Right lobe of liver (tissue), 6 donors: Measurements from ENCODE around the gene HEATR1. TPM values are rescaled to one million over a fixed set of nuclear protein-coding genes. Genes with fewer than 3 reads are reported as not detected.
"Not testable (repeated sequence)": the region's sequence is repeated elsewhere in the genome, so short reads cannot be mapped to it uniquely, and the experiment has no call there.

ENCODE experiments used
- ATAC-seq, 4 donors: fragments of 200-7000 bp; cut with Tn5 transposase; one replicate each; pipeline ENCODE4 v1.9.1; 2020; ENCODE audit warnings: mild to moderate bottlenecking in 4 of 4, moderate library complexity in 4 of 4
- DNase-seq, 3 donors: peaks; one replicate each; pipeline ENCODE4 v3.0.0-alpha.2; 2020
- H3K27ac ChIP-seq, 3 donors: fragments of 200-600 bp; one replicate each; pipeline ENCODE4 v1.8.0; 2022
- H3K27me3 ChIP-seq, 2 donors: fragments of 200-600 bp; one replicate each; pipeline ENCODE4 v1.8.0; 2022
- H3K36me3 ChIP-seq, 4 donors: fragments of 200-600 bp; sonication (generic) in 1 of 4; one replicate each; pipeline versions ENCODE4 v1.5.1 to v1.8.0; 2017 to 2022; ENCODE audit warnings: control low read depth in 1 of 4
- H3K4me1 ChIP-seq, 4 donors: fragments of 200-600 bp; sonication (generic) in 1 of 4; one replicate each; pipeline versions ENCODE4 v1.5.1 to v1.8.0; 2017 to 2022; ENCODE audit warnings: control low read depth in 1 of 4
- H3K4me3 ChIP-seq, 3 donors: fragments of 200-600 bp; one replicate each; pipeline ENCODE4 v1.8.0; 2022
- H3K9me3 ChIP-seq, 4 donors: fragments of 200-600 bp; sonication (generic) in 1 of 4; one replicate each; pipeline versions ENCODE4 v1.5.1 to v1.8.0; 2017 to 2022; ENCODE audit warnings: control low read depth in 1 of 4
- CTCF ChIP-seq, 4 donors: fragments of 200-600 bp in 3 of 4; fragments of 450-650 bp in 1 of 4; IDR thresholded peaks; one replicate each; pipeline versions ENCODE4 v1.5.1 to v1.8.0; 2016 to 2022; ENCODE audit warnings: antibody characterized with exemption in 4 of 4, mild to moderate bottlenecking in 2 of 4
- POLR2A ChIP-seq: fragments of 450-650 bp; IDR thresholded peaks from one replicate; pipeline ENCODE4 v1.6.1; 2017; ENCODE audit warnings: antibody characterized with exemption, mild to moderate bottlenecking
- WGBS: methylation state at CpG from one replicate; pipeline ENCODE4 v1.1.6; 2018; ENCODE audit warnings: low coverage, low lambda C conversion rate; ENCODE audit not compliant: insufficient coverage; ENCODE audit errors: missing lambda C conversion rate; 5-methylcytosine and 5-hydroxymethylcytosine counted together
- intact Hi-C, 2 donors: fragments of 100-400 bp; cut with DNase I; formaldehyde crosslinking; loops; one replicate each; pipeline versions ENCODE4 v1.11.2 to v1.14.1; 2022
- total RNA-seq, 6 experiments: library from RNA; depleted of rRNA in 2 of 6; stranded (reverse); fragments of >200 nt in 2 of 6; fragmentation: NEBNext Ultra II Directional in 3 of 6; extraction: Animal tissue kit (Norgen Biotek cat#: 25700) in 3 of 6; gene quantifications; one replicate each; pipeline versions ENCODE4 v1.1.0 to v1.2.4, GENCODE V29; 2016 to 2023
- donor health status: DM: no; HTN: yes; CAD: no.
- donor health status: DM: no; HTN: no; CAD: no.
- donor health status: DM: no; HTN: no; CAD: no.
- donor health status: DM: no; HTN: yes; CAD: no.
- donor health status: DM: no; HTN: yes; CAD: no.

The HEATR1 gene
- total RNA-seq, 6 experiments from 2014 or later: 7.0 to 14.1 (median 12.4) TPM

GRCh38 chr1:236590553-236591150 is 13.7 kb downstream of the HEATR1 start:
- peaks cover 0 to 85% (median 15%) of the 10 kb centered on the region in 4 donors for H3K36me3 ChIP-seq

GRCh38 chr1:236589531-236589930 is 14.8 kb downstream of the HEATR1 start:
- no peaks in the 10 kb centered on the region for H3K4me1 ChIP-seq
- no peaks in the 10 kb centered on the region for H3K27me3 ChIP-seq
- no peak for TF ChIP-seq CTCF (IDR thresholded peaks at IDR 0.05)
- no peak for TF ChIP-seq POLR2A
- no peaks in the 10 kb centered on the region for H3K9me3 ChIP-seq
- no peak overlapping the region for H3K4me3 ChIP-seq
- 92% methylated on average over 4 of the region's 4 CpGs for WGBS
- DNase-seq: no peak
- ATAC-seq: no peak
- H3K36me3 ChIP-seq: peaks cover 0 to 85% (median 13%) of the 10 kb centered on the region in 4 donors
- no peak overlapping the region for H3K27ac ChIP-seq
- intact Hi-C loops: no loop called here

More at GRCh38 chr1:236590553-236591150, 13.7 kb downstream of the HEATR1 start:
- 91% methylated on average over 2 of the region's 2 CpGs for WGBS
- Histone ChIP-seq H3K27me3 (no peaks in the 10 kb centered on the region), H3K4me3 (no peak overlapping the region), H3K9me3 (no peaks in the 10 kb centered on the region), H3K27ac (no peak overlapping the region), H3K4me1 (no peaks in the 10 kb centered on the region)
- intact Hi-C loops: no loop called here
- TF ChIP-seq CTCF (IDR thresholded peaks at IDR 0.05) (no peak), POLR2A (no peak)
- ATAC-seq: no peak
- DNase-seq: no peak

GRCh38 chr1:236581528-236581927 is 22.8 kb downstream of the HEATR1 start:
- intact Hi-C loops: no loop called here
- no peaks in the 10 kb centered on the region for H3K4me1 ChIP-seq
- ATAC-seq (no peak), DNase-seq (no peak)
- no peak overlapping the region for H3K4me3 ChIP-seq
- no peak for TF ChIP-seq CTCF (IDR thresholded peaks at IDR 0.05)
- no peak for TF ChIP-seq POLR2A
- WGBS: 85% methylated on average over 2 of the region's 2 CpGs
- no peak overlapping the region for H3K27ac ChIP-seq
- H3K36me3 ChIP-seq: peaks cover 0 to 60% (median 7%) of the 10 kb centered on the region in 4 donors
- no peaks in the 10 kb centered on the region for H3K27me3 ChIP-seq
- no peaks in the 10 kb centered on the region for H3K9me3 ChIP-seq

- ATAC-seq, H3K9me3 ChIP-seq, H3K27me3 ChIP-seq, H3K4me1 ChIP-seq, intact Hi-C loops, DNase-seq, H3K4me3 ChIP-seq, H3K27ac ChIP-seq: not testable (repeated sequence)
- WGBS: 87% methylated on average over 3 of the region's 3 CpGs
- H3K36me3 ChIP-seq: peaks cover 0 to 59% (median 6%) of the 10 kb centered on the region in 4 donors
Observed at GRCh38 chr1:236580404-236580803, 23.9 kb downstream of the HEATR1 start.

GRCh38 chr1:236578661-236579060 is 25.7 kb downstream of the HEATR1 start:
- intact Hi-C loops: no loop called here
- Histone ChIP-seq H3K9me3 (no peaks in the 10 kb centered on the region), H3K4me1 (no peaks in the 10 kb centered on the region), H3K27me3 (no peaks in the 10 kb centered on the region), H3K27ac (no peak overlapping the region), H3K36me3 (peaks cover 0 to 57% (median 4%) of the 10 kb centered on the region in 4 donors), H3K4me3 (no peak overlapping the region)
- TF ChIP-seq POLR2A: no peak
- TF ChIP-seq CTCF (IDR thresholded peaks at IDR 0.05): no peak
- no peak for ATAC-seq
- DNase-seq: no peak
- WGBS: 98% methylated on average over 3 of the region's 3 CpGs

- peaks cover 0 to 57% (median 9%) of the 10 kb centered on the region in 4 donors for H3K36me3 ChIP-seq
Observed at GRCh38 chr1:236577041-236577440, 27.3 kb downstream of the HEATR1 start.

More at GRCh38 chr1:236577041-236577440, 27.3 kb downstream of the HEATR1 start:
- H3K4me3 ChIP-seq, ATAC-seq, H3K9me3 ChIP-seq, DNase-seq, H3K27me3 ChIP-seq, H3K27ac ChIP-seq, H3K4me1 ChIP-seq, intact Hi-C loops: not testable (repeated sequence)
- WGBS: 82% methylated on average over 7 of the region's 7 CpGs
